SK-N-SH (cell line): ENCODE measurements around the gene TARBP1. TPM values are rescaled to one million over a fixed set of nuclear protein-coding genes. Genes with fewer than 3 reads are reported as not detected.

Source experiments
- CTCF ChIA-PET: fragments of 300-600, 350-600 bp; formaldehyde crosslinking; extraction: SDS; loops from one replicate; lab custom pipeline; 2021; lab: Yijun Ruan, JAX
- POLR2A ChIA-PET: fragments of 350-600 bp; sonication (Branson Sonifier 250); formaldehyde crosslinking; extraction: SDS; loops from one replicate; lab custom pipeline; 2020; ENCODE audit warnings: antibody characterized with exemption, inconsistent platforms; lab: Yijun Ruan, JAX
- DNase-seq: peaks from one replicate; pipeline ENCODE4 v3.0.0; 2012
- H2AFZ ChIP-seq: fragments of 200-600 bp; sonication (generic); 2 replicates; pipeline ENCODE4 v1.8.1; 2016; ENCODE audit warnings: antibody characterized with exemption, mild to moderate bottlenecking, low read depth
- H3F3A ChIP-seq: fragments of 200-600 bp; sonication (generic); replicated peaks from 2 replicates; pipeline ENCODE3; 2016; ENCODE audit warnings: antibody characterized with exemption, mild to moderate bottlenecking; ENCODE audit not compliant: insufficient read depth
- H3K27ac ChIP-seq, 2 experiments: fragments of 200-500 bp in 1 of 2; fragments of 200-600 bp in 1 of 2; sonication (Bioruptor generic) in 1 of 2; sonication (generic), shearing (Covaris generic) in 1 of 2; 2 replicates each; pipeline versions ENCODE4 v1.5.1 to v1.6.1; 2014 to 2016; ENCODE audit warnings: low read depth in 2 of 2, inconsistent platforms in 1 of 2, low read length in 1 of 2, mild to moderate bottlenecking in 1 of 2, mixed read lengths in 1 of 2
- H3K27me3 ChIP-seq: fragments of 200-600 bp; sonication (generic), shearing (Covaris generic); 2 replicates; pipeline ENCODE4 v1.6.1; 2016; ENCODE audit warnings: mixed run types; ENCODE audit not compliant: insufficient read depth
- H3K36me3 ChIP-seq, 2 experiments: fragments of 200-500 bp in 1 of 2; fragments of 200-600 bp in 1 of 2; sonication (Bioruptor generic) in 1 of 2; sonication (generic) in 1 of 2; replicated peaks in 1 of 2; 2 replicates each; pipeline versions ENCODE3 to v1.5.1; 2014 to 2016; ENCODE audit warnings: low read length in 1 of 2, mild to moderate bottlenecking in 1 of 2; ENCODE audit not compliant: insufficient read depth in 2 of 2, control insufficient read depth in 1 of 2
- H3K4me1 ChIP-seq, 2 experiments: fragments of 200-500 bp in 1 of 2; fragments of 200-600 bp in 1 of 2; sonication (Bioruptor generic) in 1 of 2; sonication (generic), shearing (Covaris generic) in 1 of 2; 2 replicates each; pipeline versions ENCODE4 v1.5.1 to v1.6.1; 2014 to 2016; ENCODE audit warnings: low read depth in 1 of 2, low read length in 1 of 2, mixed run types in 1 of 2; ENCODE audit not compliant: insufficient read depth in 2 of 2, control insufficient read depth in 1 of 2
- H3K4me2 ChIP-seq: fragments of 200-600 bp; sonication (generic), shearing (Covaris generic); 2 replicates; pipeline ENCODE4 v1.6.1; 2017; ENCODE audit warnings: mixed run types
- H3K4me3 ChIP-seq, 2 experiments: fragments of 200-500 bp in 1 of 2; fragments of 200-600 bp in 1 of 2; sonication (Bioruptor generic) in 1 of 2; sonication (generic), shearing (Covaris generic) in 1 of 2; 2 replicates each; pipeline versions ENCODE4 v1.5.1 to v1.8.1; 2014 to 2016; ENCODE audit warnings: low read depth in 2 of 2, inconsistent platforms in 1 of 2, low read length in 1 of 2, mild to moderate bottlenecking in 1 of 2, mixed read lengths in 1 of 2, moderate library complexity in 1 of 2
- H3K79me2 ChIP-seq: fragments of 200-600 bp; sonication (generic); 2 replicates; pipeline ENCODE4 v1.8.1; 2017; ENCODE audit warnings: mild to moderate bottlenecking; ENCODE audit not compliant: insufficient read depth
- H3K9ac ChIP-seq: fragments of 200-600 bp; sonication (generic); 2 replicates; pipeline ENCODE4 v1.6.1; 2017; ENCODE audit warnings: mixed run types
- H3K9me2 ChIP-seq: fragments of 200-600 bp; sonication (generic); 2 replicates; pipeline ENCODE4 v1.6.1; 2017; ENCODE audit warnings: mixed run types
- H3K9me3 ChIP-seq: fragments of 200-600 bp; sonication (generic); 2 replicates; pipeline ENCODE4 v1.6.1; 2017; ENCODE audit warnings: mixed run types, mild to moderate bottlenecking, moderate library complexity
- H4K20me1 ChIP-seq: fragments of 200-600 bp; sonication (generic); 2 replicates; pipeline ENCODE4 v1.6.1; 2017; ENCODE audit warnings: mild to moderate bottlenecking, mixed run types; ENCODE audit not compliant: insufficient read depth
- CHD2 ChIP-seq: fragments of 150-350 bp; IDR thresholded peaks from 2 replicates; pipeline ENCODE4 v1.6.1; 2018; ENCODE audit warnings: low read length; ENCODE audit not compliant: partially characterized antibody
- CTCF ChIP-seq: fragments of 200-600 bp; sonication (generic); IDR thresholded peaks from 2 replicates; pipeline ENCODE4 v1.6.1; 2017; ENCODE audit warnings: antibody characterized with exemption, mild to moderate bottlenecking, moderate library complexity
- EP300 ChIP-seq, 2 experiments: IDR thresholded peaks; 2 replicates each; pipeline versions ENCODE4 v1.4.0 to v1.6.1; 2012; ENCODE audit warnings: borderline replicate concordance in 1 of 2, low read depth in 1 of 2, low read length in 1 of 2
- FOXM1 ChIP-seq: IDR thresholded peaks from 2 replicates; pipeline ENCODE4 v1.4.0; 2012; ENCODE audit warnings: low read depth, mild to moderate bottlenecking
- GATA2 ChIP-seq: sonication (generic); formaldehyde crosslinking; IDR thresholded peaks from 2 replicates; pipeline ENCODE4 v1.5.0; 2020; ENCODE audit warnings: mild to moderate bottlenecking, missing genetic modification reagents
- JUND ChIP-seq: IDR thresholded peaks from 2 replicates; pipeline ENCODE4 v1.4.0; 2012
- MEF2A ChIP-seq: IDR thresholded peaks from 2 replicates; pipeline ENCODE4 v1.4.0; 2012; ENCODE audit warnings: low read depth, borderline replicate concordance
- MXI1 ChIP-seq: IDR thresholded peaks from 2 replicates; pipeline ENCODE4 v1.6.1; 2012; ENCODE audit warnings: mild to moderate bottlenecking, low read depth, low read length, improper control_type of control experiment
- NFIC ChIP-seq: IDR thresholded peaks from 2 replicates; pipeline ENCODE4 v1.4.0; 2012; ENCODE audit warnings: borderline replicate concordance
- RCOR1 ChIP-seq: fragments of 150-350 bp; IDR thresholded peaks from 2 replicates; pipeline ENCODE4 v1.6.1; 2017; ENCODE audit warnings: antibody characterized with exemption, low read length
- REST ChIP-seq: IDR thresholded peaks from 2 replicates; pipeline ENCODE4 v1.6.1; 2012; ENCODE audit warnings: mild to moderate bottlenecking, low read depth, low read length, moderate library complexity
- SMC3 ChIP-seq: IDR thresholded peaks from 2 replicates; pipeline ENCODE4 v1.6.1; 2012; ENCODE audit warnings: low read depth, low read length, improper control_type of control experiment
- TAF1 ChIP-seq: IDR thresholded peaks from 2 replicates; pipeline ENCODE4 v1.6.1; 2012; ENCODE audit warnings: low read depth, mild to moderate bottlenecking, low read length, moderate library complexity, borderline replicate concordance
- TEAD4 ChIP-seq: IDR thresholded peaks from 2 replicates; pipeline ENCODE4 v1.4.0; 2012; ENCODE audit warnings: mild to moderate bottlenecking, borderline replicate concordance; ENCODE audit not compliant: insufficient read depth
- WGBS: methylation state at CpG from one replicate; pipeline ENCODE4 v1.1.6; 2017; ENCODE audit warnings: low lambda C conversion rate; 5-methylcytosine and 5-hydroxymethylcytosine counted together
- polyA plus RNA-seq, 3 experiments: library from polyadenylated mRNA; depleted of rRNA; stranded (reverse); fragments of >200 nt; gene quantifications; 2 replicates each; pipeline ENCODE4 v1.2.3, GENCODE V29; 2012
- TF ChIP-seq, protein P1 (sequence below): IDR thresholded peaks from 2 replicates; pipeline ENCODE4 v1.4.0; 2012; ENCODE audit warnings: low read depth, borderline replicate concordance
- TF ChIP-seq, protein P2 (sequence below): IDR thresholded peaks from 2 replicates; pipeline ENCODE4 v1.4.0; 2012; ENCODE audit warnings: low read depth, borderline replicate concordance
- TF ChIP-seq, protein P3 (sequence below): IDR thresholded peaks from 2 replicates; pipeline ENCODE4 v1.4.0; 2012; ENCODE audit warnings: low read depth

TARBP1 gene
- polyA plus RNA-seq, 1 of the 3 experiments (the other 2 are of a cell fraction), result 33.0 TPM

DNA sequence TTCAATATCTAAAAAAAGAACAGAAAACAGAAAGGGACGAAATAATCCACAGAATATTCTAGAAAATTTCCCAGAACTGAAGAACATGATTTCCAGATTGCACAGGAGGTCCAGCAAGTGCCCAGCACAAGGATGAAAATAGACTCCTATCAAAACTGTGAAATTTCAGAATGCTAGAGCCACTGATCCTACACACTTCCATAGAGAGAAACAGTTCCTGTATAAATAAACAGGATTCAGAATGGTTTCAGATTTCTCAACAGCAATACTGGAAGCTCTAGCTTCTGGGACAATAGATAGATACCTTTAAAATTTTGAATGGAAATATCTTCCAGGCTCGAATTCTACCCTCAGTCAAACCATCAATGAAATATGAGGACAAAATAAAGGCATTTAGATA is 4.6 kb downstream of the TARBP1 start:
- Histone ChIP-seq H3K9me2 (no peaks in the 10 kb centered on the region), H3K9ac (no peak overlapping the region), H3K36me3 (no peaks in the 10 kb centered on the region), H3K27me3 (no peaks in the 10 kb centered on the region), H3K27ac (no peak overlapping the region), H4K20me1 (no peaks in the 10 kb centered on the region), H3K9me3 (no peaks in the 10 kb centered on the region), H3F3A (no peaks in the 10 kb centered on the region), H3K4me3 (no peak overlapping the region)
- no peak for DNase-seq
- TF ChIP-seq MXI1, result no peak
- TF ChIP-seq, protein P1, sequence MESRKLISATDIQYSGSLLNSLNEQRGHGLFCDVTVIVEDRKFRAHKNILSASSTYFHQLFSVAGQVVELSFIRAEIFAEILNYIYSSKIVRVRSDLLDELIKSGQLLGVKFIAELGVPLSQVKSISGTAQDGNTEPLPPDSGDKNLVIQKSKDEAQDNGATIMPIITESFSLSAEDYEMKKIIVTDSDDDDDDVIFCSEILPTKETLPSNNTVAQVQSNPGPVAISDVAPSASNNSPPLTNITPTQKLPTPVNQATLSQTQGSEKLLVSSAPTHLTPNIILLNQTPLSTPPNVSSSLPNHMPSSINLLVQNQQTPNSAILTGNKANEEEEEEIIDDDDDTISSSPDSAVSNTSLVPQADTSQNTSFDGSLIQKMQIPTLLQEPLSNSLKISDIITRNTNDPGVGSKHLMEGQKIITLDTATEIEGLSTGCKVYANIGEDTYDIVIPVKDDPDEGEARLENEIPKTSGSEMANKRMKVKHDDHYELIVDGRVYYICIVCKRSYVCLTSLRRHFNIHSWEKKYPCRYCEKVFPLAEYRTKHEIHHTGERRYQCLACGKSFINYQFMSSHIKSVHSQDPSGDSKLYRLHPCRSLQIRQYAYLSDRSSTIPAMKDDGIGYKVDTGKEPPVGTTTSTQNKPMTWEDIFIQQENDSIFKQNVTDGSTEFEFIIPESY, result no peak
- TF ChIP-seq FOXM1, result no peak
- no peak for TF ChIP-seq TAF1
- TF ChIP-seq RCOR1, result no peak
- TF ChIP-seq, protein P2, sequence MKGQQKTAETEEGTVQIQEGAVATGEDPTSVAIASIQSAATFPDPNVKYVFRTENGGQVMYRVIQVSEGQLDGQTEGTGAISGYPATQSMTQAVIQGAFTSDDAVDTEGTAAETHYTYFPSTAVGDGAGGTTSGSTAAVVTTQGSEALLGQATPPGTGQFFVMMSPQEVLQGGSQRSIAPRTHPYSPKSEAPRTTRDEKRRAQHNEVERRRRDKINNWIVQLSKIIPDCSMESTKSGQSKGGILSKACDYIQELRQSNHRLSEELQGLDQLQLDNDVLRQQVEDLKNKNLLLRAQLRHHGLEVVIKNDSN, result no peak
- TF ChIP-seq TEAD4, result no peak
- no peak for TF ChIP-seq JUND
- TF ChIP-seq GATA2 (CRISPR knock-in tag), result no peak
- TF ChIP-seq, protein P3, sequence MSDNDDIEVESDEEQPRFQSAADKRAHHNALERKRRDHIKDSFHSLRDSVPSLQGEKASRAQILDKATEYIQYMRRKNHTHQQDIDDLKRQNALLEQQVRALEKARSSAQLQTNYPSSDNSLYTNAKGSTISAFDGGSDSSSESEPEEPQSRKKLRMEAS, result no peak
- no peak for TF ChIP-seq NFIC
- no peak for TF ChIP-seq MEF2A
- TF ChIP-seq CTCF, result no peak
- TF ChIP-seq CHD2, result no peak
- TF ChIP-seq REST, result no peak
- no peak for TF ChIP-seq EP300 (IDR thresholded peaks at IDR 0.05; ENCODE audit: borderline replicate concordance in 1 of 2, low read depth in 1 of 2, low read length in 1 of 2)
- TF ChIP-seq SMC3, result no peak
- TF ChIP-seq, all 33 proteins: peak for 0
- WGBS, result 85% methylated on average over 2 of the region's 2 CpGs
- ChIA-PET POLR2A (no interaction called here), CTCF (interaction anchor here (0.8 kb wide), 1 partner anchor 13 kb away, joined by 3 read pairs; no protein-coding TSS in a partner anchor)
- Histone ChIP-seq H3K4me1 (peaks cover 17% of the 10 kb centered on the region in 2 experiments; a peak in 3 of 4 replicates), H2AFZ (no peak overlapping the region), H3K4me2 (no peak overlapping the region), H3K79me2 (peaks cover 33% of the 10 kb centered on the region)
